GM18907 (cell line): Measurements from ENCODE around the gene SYTL3.
"Not testable (repeated sequence)": the region's sequence is repeated elsewhere in the genome, so short reads cannot be mapped to it uniquely, and the experiment has no call there.

Source experiments
- ATAC-seq: cut with Tn5 transposase; IDR thresholded peaks from one replicate; pipeline ENCODE4 v1.9.1; 2021; ENCODE audit warnings: mild to moderate bottlenecking, moderate library complexity; ENCODE audit not compliant: unreplicated experiment

Gene SYTL3

GRCh38 chr6:158638324-158638854 is 11.5 kb upstream of the SYTL3 start:
- no peak for ATAC-seq

- ATAC-seq: no peak
Measured at GRCh38 chr6:158639056-158639455, 10.8 kb upstream of the SYTL3 start.

GRCh38 chr6:158640519-158640918 is 9.3 kb upstream of the SYTL3 start:
- ATAC-seq: no peak

- no peak for ATAC-seq
Measured at GRCh38 chr6:158642097-158642601, 7.7 kb upstream of the SYTL3 start.

- no peak for ATAC-seq
Measured at GRCh38 chr6:158643836-158644230, 6.0 kb upstream of the SYTL3 start.

GRCh38 chr6:158644231-158645063 is 5.4 kb upstream of the SYTL3 start, which contains the start of gene DYNLT1:
Gene DYNLT1, minus strand, starts transcription at chr6:158644743. Its CDS starts 35 bp downstream, at chr6:158644708.
- ATAC-seq: peak; percentile 57

GRCh38 chr6:158645064-158646022 is 4.5 kb upstream of the SYTL3 start:
- no peak for ATAC-seq

GRCh38 chr6:158646023-158646910 is 3.6 kb upstream of the SYTL3 start:
- ATAC-seq: no peak

- ATAC-seq: no peak
Measured at GRCh38 chr6:158647501-158647900, 2.4 kb upstream of the SYTL3 start.

GRCh38 chr6:158648682-158649131 is 1.1 kb upstream of the SYTL3 start:
- ATAC-seq: peak; percentile 20

- ATAC-seq: not testable (repeated sequence)
Measured at GRCh38 chr6:158651981-158652737, 2.3 kb downstream of the SYTL3 start.

- ATAC-seq: peak; percentile 56
Measured at GRCh38 chr6:158653577-158654354, 3.9 kb downstream of the SYTL3 start.

GRCh38 chr6:158654498-158654897 is 4.6 kb downstream of the SYTL3 start:
- no peak for ATAC-seq

- ATAC-seq: no peak
Measured at GRCh38 chr6:158654960-158655489, 5.2 kb downstream of the SYTL3 start.

GRCh38 chr6:158655569-158656450 is 6.0 kb downstream of the SYTL3 start:
- ATAC-seq: no peak

- not testable (repeated sequence) for ATAC-seq
Measured at GRCh38 chr6:158656986-158657385, 7.1 kb downstream of the SYTL3 start.

- peak; percentile 58 for ATAC-seq
Measured at GRCh38 chr6:158660333-158660754, 10.5 kb downstream of the SYTL3 start.
